GM18526 (cell line): ENCODE results near the gene POU4F1.

ENCODE experiments used
- POLR2A ChIP-seq: IDR thresholded peaks from 3 replicates; pipeline ENCODE4 v1.6.1; 2011; ENCODE audit not compliant: insufficient read length; ENCODE audit errors: extremely low read depth

Gene POU4F1

GRCh38 chr13:78609464-78610205 lies 6.3 kb upstream of the POU4F1 start:
- no peak for TF ChIP-seq POLR2A

- TF ChIP-seq POLR2A: no peak
Measured at GRCh38 chr13:78608688-78609463, 5.5 kb upstream of the POU4F1 start.

GRCh38 chr13:78608252-78608687 lies 4.9 kb upstream of the POU4F1 start:
- TF ChIP-seq POLR2A: no peak

- TF ChIP-seq POLR2A: no peak
Measured at GRCh38 chr13:78607409-78608251, 4.3 kb upstream of the POU4F1 start.

- no peak for TF ChIP-seq POLR2A
Measured at GRCh38 chr13:78606471-78607408, 3.4 kb upstream of the POU4F1 start.

- TF ChIP-seq POLR2A: no peak
Measured at GRCh38 chr13:78604782-78605611, 1.6 kb upstream of the POU4F1 start.

- no peak for TF ChIP-seq POLR2A
Measured at GRCh38 chr13:78602561-78603239, 652 bp downstream of the POU4F1 start.

GRCh38 chr13:78601874-78602560 lies 1.3 kb downstream of the POU4F1 start:
- no peak for TF ChIP-seq POLR2A

GRCh38 chr13:78601124-78601873 lies 2.1 kb downstream of the POU4F1 start:
- no peak for TF ChIP-seq POLR2A

- TF ChIP-seq POLR2A: no peak
Measured at GRCh38 chr13:78600280-78600883, 3.0 kb downstream of the POU4F1 start.

GRCh38 chr13:78599645-78600279 lies 3.6 kb downstream of the POU4F1 start:
- no peak for TF ChIP-seq POLR2A
